GM19025 (cell line): ENCODE measurements around the gene CTIF.
"Not testable (repeated sequence)": the region's sequence is repeated elsewhere in the genome, so short reads cannot be mapped to it uniquely, and the experiment has no call there.

Source experiments
- ATAC-seq: cut with Tn5 transposase; IDR thresholded peaks from one replicate; pipeline ENCODE4 v1.9.1; 2021; ENCODE audit warnings: mild to moderate bottlenecking, low read depth, moderate library complexity; ENCODE audit not compliant: unreplicated experiment

CTIF gene

DNA sequence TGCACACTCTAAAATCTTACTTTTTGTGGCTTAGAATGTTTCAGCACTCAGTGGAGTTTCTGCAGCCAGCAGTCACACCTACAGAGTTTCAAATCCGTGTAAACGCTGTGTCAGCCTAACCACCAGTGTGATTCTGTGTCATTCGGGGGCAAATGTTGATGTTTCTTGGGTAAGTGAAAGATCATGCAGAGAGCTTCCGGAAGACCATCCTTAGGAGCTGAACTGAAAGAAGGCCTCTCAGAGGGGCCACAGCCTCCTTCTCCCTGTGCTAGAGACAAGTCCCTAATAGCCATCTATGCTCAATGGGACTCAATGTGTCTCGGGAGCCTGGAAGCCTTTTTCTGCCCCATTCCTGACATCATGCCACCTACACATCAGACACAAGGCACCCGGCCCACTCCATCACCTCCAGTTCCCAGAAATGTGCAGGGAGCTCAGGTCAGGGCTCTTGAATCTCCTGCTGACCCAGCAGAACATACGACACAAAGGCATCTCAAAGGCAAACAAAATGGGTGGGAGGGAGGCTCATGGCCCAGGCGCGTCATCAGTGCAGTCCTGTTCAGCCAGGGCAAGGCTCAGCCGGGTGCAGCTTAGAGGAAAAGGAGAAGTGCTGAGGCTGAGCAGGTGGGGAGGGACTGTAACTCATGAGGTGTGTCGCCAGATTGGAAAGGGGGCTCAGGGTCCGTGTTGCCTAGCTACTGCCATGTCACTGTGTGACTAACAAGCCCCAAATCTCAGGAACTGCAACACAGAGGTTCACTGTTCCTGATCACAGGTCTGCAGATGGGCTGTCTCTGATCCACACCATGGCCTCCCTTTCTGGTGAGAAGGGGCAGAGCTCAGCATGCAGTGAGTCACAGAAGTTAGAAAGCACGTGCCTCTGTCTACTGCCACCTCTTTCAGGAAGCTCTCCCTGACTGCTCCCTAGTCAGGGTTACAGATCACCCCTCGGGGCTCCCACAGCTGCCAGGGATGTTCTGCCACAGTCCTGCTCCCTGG lies 329.9 kb downstream of the CTIF start:
- ATAC-seq = peak; percentile 82

DNA sequence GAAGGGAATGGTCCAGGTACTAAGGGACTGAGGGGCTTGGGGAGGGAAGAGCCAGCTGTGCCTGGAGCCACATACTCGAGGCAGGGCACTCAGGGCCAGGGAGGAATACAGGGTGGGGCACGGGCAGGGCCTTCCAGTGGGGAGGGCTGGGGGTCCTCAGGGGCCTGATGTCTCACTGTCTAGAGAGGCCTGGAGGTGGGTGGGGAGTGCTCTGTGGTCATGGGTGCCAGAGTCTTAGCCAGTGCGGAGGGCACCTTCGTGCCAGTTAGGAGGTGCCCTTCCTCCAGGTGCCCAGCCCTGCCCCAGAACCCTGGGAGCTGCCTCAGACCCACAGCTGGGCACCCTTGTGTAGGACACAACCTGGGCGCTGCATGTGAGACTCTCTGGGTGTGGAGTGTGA lies 330.8 kb downstream of the CTIF start:
- ATAC-seq = no peak

DNA sequence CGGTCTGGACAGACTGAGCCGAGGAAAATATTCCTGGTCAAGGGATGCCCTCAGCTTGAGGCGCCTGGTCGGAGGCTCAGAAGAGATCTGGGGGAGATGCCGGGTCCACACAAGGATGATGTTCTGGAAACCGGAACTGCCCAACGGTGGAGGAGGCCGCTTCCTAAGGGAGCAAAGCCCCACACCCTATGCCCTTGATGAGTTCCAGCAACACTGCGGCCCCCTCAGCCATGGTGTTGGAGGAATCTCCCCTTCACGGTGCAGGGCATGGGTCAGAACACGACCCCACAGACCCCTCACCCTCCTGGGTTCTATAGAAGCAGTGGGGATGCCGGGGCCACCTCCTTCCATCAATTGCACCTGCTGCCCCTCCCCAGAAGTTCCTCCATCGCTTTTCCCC lies 332.1 kb downstream of the CTIF start:
- not testable (repeated sequence) for ATAC-seq

DNA sequence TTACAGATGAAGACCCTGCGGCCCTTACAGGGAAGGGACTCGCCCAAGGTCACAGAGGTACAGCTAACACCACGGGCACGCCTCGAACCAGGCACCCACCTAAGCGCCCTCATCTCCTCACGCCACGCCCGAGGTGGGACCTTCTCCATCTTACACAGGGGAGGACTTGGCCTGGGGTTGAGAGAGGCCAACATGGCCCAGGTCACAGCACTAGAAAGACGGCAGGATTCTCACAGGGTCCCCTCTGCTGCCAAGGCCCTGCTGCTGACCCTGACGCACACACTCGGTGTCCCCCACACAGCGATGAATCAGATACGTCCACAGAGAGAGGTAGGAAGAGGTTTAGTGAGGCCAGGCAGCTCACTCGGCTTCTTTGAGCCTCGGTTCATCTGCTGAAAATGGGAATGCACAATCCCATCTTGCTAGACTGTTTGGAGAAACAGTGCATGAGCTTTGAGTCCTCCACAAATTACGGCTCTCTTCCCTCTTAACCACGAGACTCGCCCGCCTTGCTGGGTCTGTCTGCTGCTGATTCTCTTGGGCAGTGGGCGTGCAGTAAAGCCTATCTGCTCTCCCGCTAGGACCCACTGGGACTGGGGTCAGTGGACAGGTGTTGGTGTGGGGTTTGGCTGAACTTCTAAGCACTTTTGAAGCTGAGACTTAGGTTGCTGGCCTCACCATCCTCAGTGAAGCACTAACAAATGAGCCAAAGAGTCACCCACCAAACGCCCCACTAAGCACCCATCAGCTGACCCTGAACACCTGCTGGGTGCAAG lies 332.7 kb downstream of the CTIF start:
- no peak for ATAC-seq

DNA sequence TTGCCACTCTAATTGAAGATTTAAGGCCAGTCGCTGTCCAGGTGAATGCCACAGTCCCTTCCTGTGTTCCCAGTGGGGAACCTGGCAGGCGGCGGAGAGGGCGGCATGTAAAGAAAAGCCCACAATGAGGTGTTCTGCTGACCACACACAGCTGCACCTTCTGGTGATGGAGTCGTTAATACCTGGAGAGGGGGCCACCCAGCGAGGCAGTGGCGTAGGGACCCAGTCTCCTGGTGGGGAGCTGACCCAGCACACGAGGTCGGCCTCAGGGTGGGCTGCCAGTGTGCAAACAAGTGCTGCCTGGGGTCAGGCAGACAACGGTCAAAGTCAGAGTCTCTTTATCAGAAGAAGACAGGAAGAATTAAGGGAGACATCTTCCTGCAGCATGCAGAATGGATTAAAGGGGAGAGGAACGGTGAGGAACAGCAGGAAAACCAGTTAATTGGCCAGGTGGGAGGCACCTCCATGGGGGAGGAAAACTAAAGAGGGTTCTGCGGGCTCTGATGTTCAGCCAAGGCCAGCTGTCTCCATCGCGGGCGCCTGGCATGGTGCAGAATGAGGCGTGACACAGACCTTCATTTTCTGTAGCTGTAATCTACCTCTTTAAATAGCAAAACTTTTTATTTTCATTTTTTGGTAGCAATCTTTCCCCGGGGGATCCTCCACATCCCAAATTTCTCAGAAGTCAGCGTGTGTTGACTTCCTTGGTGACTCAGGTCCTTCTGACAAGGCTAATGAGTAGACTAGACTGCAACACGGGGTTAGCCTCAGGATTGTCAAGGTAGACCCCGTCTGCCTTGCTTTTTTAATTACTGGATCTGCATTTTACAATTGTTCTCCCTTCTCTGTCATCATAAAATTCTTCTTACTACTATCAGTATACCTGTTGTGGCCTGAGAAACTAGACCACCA lies 333.7 kb downstream of the CTIF start:
- ATAC-seq = no peak

DNA sequence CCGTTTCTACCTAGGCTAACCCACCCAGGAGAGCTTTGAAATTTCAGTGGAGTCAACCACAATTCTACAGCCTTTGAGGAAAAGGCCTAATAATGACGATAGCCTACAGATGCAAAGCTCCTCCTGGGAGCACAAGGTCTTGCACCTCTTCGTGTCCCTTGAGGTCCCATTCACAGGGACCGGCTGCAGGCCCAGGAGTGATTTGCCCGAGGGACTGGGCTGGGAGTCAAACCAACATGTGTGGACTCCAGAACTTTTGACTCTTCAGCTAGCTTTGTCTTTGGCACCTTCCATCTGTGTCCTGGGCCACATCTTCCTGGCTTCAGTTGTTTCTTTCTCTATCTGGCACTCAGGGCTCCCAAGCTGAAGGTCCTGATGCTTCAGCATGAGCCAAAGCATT lies 335.4 kb downstream of the CTIF start:
- ATAC-seq = no peak

DNA sequence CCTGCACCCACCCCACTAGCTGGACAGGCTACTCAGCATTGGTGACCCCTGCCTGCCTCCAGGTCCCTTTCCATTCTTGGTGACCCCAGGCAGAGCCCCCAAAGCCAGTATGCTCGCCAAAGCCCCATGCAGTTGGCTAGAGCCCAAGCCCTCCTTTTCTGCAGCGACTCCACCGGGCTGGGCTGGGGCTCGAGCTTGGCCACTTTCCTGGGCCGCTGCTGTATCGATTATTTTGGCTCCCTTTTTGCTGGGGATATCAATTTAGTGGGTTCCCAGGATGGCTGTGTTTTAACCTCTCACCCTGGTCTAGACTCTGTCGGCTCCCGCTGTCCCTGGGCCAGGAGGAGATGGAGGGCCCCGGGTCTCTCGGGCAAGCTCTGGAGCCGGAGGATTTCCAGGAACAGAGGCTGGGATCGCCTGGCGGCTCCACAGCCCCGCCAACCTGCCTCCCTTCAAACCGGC lies 335.9 kb downstream of the CTIF start:
- ATAC-seq = no peak

DNA sequence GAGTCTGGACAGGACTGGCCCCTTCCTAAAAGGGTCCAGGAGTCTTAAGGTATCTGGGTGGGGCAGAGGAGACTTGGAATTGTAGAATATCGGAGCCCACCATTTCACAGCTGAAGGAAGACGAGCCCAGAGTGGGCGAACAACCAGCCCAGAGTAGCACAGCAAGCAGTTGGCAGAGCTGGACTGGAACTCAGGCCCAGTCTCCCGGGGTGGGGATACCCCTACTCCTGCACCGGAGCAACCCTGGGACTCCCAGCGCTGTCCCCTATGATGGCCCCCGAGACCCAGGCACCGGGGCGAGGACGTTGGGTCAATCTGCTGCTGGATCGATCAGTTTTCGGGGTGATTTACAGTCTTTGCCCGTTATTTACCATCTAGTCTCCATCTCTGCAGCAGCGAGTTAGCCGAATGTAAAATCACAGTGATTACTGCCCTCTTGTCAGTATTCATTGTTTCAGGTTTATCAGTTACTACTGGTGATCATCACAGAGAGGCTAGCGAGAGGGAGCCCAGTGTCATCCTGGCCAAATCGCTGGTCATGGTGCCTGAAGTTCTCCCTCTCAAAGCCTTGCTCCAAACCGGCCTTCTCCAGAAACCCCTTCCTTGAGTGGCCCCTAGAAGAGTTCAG lies 336.6 kb downstream of the CTIF start:
- ATAC-seq = no peak

DNA sequence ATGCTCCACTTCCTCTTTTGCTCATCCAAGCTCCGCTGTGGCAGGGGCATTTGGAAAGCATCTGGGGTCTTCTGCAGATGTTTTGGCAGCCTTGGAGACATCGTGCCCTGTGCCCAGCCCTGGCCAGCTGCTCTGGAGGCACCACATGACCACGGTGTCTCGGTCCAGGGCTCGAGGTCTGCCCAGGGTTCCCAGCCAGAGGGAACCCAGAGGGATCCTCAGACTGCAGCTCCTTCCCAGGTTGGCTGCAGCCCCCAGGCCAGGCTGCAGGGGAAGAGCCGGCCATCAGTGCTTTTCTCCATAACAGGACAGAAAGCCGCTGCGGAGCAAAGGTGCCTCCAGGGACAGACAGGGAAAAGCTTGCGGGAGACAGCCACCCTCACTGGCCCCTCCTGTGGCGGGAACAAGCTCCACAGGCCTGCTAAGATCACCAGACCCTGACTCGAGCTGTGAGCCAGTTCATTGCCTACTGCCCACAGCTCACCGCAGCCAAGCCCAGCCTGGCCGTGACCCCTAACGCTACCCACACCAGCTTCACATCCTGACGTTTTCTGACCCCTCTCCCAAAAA lies 337.2 kb downstream of the CTIF start:
- ATAC-seq = no peak

DNA sequence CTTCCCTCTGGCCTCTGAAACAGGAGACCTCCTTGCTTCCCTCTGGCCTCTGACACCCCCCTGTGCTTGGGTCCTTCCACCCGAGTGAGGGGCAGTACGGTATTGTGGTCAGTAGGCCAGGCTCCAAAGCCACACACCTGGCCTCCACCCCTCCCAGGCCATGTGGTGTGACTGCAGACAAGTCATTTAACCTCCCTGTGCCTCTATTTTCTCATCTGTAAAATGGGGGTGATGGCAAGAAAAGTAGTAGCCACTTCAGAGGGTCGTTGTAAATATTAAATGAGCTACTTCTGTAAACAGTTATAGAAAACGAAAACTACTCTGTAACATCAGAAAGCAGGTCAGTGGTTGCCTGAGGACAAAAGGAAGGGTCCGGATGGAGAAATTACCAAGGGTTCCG lies 337.8 kb downstream of the CTIF start:
- no peak for ATAC-seq

DNA sequence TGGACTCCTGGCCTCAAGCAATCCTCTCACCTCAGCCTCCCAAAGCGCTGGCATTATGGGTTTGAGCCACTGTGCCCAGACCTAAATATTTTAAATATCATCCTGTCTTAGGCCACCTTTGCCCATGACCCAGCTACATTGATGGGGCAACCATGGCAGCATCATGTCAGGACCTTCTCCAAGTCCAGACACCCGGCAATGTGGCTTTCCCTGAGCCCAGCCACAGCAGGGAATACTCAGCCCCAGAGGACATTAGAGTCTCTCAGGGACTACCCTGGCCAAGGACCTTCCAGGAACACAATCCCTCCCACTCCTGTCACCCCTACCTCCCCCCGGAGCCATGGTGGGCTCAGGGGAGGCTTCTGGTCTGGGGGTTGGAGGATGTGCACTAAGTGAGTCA lies 339.1 kb downstream of the CTIF start:
- ATAC-seq = no peak

DNA sequence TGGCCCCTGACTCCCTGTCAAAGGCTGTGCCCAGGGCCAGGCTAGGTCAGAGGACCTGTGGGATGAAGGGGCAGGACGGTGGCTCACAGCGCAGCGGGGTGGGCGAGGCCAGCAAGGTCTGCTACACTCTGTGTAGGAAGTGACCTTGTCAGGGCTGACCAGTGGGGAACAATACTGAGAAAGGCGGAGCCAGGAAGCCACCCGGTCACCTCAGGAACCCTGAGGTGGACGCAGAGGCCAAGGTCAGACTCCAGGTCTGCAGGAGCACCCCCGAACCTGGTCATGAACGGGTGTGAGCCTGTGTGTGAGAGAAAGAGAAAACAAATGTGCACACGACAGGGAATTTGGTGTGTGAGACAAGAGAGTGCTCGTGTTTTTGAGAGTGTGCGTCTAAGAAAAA lies 339.6 kb downstream of the CTIF start:
- ATAC-seq = no peak

DNA sequence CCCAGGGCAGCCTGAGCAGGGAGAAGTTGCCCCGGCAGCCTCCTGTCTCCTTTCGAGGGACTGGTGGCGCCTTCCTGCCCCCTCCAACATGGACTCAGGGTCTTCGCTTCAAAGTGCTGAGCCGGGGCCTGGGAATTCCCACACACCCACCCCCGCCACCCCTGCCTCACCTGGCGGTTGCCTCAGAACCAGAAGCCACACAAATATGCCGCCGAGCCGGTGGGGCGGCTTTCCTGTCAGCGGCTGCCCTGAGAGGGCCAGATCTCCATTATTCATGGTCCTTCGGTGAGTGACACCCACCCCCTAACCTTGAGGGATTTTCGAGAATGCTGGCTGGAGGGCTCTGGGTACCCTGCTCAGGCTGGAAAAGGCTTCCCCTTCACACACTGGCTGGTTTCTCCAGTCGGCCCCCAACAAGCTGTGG lies 340.2 kb downstream of the CTIF start:
- no peak for ATAC-seq

DNA sequence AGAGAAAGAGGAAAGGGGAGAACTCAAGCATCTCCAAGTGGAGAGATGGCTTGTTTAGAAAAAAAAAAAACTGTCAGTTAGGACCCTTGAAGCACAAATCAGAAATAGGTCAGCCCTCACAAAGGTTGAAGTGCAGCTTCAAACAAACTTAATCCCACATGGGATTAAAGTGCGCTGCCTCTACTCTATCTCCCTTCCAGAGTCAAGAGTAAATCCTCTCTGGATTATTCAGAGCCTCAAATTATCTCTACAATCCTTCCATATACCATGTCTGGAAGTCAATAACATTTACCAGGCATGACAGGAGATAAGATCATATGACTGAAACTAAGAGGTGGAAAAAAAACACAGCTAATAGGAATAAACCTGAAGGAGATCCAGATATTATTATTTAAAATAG lies 342.1 kb downstream of the CTIF start:
- no peak for ATAC-seq

DNA sequence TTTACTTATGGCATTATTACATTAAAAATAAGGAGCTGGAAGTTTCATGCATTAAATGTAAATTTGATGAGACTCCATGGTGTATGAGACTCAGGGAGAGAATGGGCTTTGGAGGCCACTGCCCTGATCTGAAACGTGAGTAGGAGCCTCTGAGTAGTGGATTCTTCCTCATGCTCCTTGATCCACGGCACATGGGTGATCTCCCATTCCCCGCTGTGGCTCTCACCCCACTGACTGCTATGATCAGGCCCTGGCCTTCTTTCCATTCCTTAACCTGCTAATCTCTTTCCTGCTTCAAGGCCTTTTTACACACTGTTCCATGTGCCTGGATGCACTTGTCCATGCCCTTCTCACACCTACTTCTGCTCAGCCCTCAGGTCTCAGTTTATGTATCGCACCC lies 343.5 kb downstream of the CTIF start:
- no peak for ATAC-seq

DNA sequence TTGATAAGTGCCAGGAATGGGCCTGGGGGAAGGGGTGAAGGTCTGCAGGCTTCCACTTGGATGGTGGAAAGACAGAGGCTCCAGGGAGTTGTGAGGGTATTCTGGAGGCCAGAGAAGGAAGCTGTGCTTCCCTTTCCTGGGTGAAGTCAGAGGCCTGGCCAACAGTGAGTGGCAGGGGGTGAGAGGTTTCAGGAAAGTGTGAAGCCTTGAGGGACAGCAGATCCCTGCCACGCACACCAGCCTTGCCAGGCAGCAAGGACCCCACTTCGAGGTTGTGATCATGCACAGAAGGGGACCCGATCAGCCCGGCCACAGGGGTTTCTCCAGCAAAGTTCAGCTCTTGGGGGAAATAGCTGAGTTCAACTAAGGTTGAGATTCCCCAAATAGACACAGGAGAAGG lies 345.5 kb downstream of the CTIF start:
- no peak for ATAC-seq

DNA sequence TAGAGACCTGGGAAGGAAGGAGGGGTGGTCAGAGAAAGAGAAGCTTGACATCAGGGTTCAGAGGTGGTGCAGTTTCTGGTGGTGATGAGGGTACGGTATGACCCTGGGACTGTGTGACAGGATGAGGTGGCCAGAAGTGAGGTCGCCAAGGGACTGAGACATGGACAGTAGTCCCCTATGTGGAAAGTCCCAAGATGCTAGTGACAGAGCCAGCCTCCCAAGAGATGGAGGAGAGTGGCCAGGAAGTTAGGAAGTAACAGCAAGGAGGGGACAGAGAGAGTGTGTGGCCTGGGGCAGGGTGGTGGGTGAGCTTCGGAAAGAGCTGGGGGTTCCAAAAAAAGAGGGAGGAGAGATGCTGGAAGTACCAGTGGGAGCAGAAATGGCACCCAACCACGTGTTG lies 345.9 kb downstream of the CTIF start:
- no peak for ATAC-seq

DNA sequence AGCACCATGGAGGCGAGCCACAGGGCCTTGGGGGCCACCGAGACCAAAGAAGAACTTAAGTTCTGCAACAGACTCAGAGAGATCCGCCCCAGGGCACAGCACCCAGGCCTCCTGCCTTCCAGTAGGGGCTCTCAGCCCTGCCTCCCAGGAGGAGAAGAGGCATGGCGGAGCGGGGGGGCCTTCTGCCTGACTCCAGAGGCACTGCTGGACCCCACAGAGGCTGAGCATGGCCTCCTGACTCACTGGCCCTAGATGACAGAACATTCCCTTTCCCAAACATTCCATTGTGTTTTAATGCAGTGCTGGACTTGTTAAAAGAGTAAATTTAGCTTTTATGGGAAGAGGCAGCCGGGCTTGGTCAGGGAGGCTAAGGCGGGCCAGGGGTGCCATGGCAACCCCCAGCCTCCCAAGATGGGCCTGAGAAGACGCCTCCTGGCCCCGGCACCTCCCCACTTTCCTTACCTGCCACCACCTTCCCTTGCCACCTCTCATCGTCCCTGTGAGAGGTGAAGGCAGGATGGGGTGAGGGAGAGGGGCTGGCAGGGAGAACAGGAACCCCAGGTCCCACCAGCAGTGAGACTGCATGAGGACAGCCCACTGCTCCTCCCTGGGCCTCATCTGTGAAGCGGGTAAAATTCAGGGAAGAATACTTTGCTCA lies 346.6 kb downstream of the CTIF start:
- no peak for ATAC-seq

DNA sequence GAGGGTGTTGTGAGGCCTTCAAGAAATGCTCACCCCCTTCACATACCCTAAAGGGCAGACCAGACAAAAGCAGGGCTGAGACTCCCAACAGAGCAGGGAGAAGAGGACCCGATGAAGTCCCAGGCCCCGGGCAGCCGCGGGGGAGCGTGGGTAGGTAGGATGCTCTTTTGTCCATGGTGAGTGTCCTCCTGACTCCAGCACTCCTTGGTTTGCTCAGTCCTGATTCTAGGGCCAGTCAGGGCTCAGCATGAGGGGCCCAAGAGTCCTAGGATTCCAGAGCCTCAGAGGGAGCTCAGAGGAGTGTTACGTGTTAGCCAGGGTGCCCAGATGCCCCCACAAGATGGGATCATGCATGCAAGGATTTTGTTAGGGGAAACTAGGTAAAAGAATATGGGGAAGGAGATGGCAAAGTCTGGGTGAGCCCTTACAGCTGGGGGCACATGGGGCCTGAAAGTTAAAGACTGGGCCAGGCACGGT lies 347.1 kb downstream of the CTIF start:
- no peak for ATAC-seq
